H1 (cell line): ENCODE data around the gene RBM24. TPM values are rescaled to one million over a fixed set of nuclear protein-coding genes. Genes with fewer than 3 reads are reported as not detected.

Experiments
- RFX5 ChIP-seq: IDR thresholded peaks from 2 replicates; pipeline ENCODE4 v1.6.1; 2011; ENCODE audit warnings: low read depth, low read length, improper control_type of control experiment, borderline replicate concordance
- polyA plus RNA-seq, 7 experiments: library from polyadenylated mRNA; depleted of rRNA in 3 of 7; stranded (reverse) in 5 of 7; unstranded in 2 of 7; fragments of >200 nt in 5 of 7; fragments of 200-250 nt in 2 of 7; gene quantifications; 1 replicate in 5 of 7; 2 replicates in 1 of 7; 4 replicates in 1 of 7; pipeline versions ENCODE4 v1.2.1 to v1.2.3, GENCODE V29; 2011 to 2013; ENCODE audit warnings: missing spikeins in 2 of 7, mixed read lengths in 2 of 7
- total RNA-seq: library from RNA; stranded (reverse); fragmentation: NEBNext Ultra II Directional; extraction: Animal tissue kit (Norgen Biotek cat#: 25700); gene quantifications from 2 replicates; pipeline ENCODE4 v1.2.1, GENCODE V29; 2021
- TF ChIP-seq, protein P1 (sequence below): fragments of 300-600 bp; sonication (generic); IDR thresholded peaks from 2 replicates; pipeline ENCODE4 v1.7.1; 2012; ENCODE audit warnings: low read length, moderate library complexity, mild to moderate bottlenecking, inconsistent platforms; ENCODE audit not compliant: insufficient replicate concordance

The RBM24 gene
- total and polyA plus RNA-seq, 2 of the 8 experiments (the other 6 are each of a cell fraction or from before 2014, with no cell fraction given), result 0.52 to 2.6 TPM

DNA sequence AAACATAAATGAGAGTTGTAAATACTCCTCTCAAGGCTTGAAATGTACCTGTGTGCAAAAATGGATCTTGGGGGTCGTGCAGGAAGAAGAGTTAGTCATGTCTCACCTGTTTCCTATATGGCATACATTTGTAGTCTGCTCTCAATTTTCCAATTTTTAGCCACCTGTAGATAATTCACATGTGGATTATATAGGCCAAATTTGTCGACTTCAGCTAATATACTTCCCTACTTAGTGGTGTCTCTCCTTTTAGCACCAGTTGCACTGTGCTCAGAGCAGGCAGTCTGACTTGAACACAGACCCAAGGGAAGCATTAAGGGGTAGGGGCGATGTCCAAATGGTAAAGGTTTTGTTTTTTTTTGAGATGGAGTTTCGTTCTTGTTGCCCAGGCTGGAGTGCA, 1.9 kb downstream of the RBM24 start (continued):
- TF ChIP-seq, protein P1, sequence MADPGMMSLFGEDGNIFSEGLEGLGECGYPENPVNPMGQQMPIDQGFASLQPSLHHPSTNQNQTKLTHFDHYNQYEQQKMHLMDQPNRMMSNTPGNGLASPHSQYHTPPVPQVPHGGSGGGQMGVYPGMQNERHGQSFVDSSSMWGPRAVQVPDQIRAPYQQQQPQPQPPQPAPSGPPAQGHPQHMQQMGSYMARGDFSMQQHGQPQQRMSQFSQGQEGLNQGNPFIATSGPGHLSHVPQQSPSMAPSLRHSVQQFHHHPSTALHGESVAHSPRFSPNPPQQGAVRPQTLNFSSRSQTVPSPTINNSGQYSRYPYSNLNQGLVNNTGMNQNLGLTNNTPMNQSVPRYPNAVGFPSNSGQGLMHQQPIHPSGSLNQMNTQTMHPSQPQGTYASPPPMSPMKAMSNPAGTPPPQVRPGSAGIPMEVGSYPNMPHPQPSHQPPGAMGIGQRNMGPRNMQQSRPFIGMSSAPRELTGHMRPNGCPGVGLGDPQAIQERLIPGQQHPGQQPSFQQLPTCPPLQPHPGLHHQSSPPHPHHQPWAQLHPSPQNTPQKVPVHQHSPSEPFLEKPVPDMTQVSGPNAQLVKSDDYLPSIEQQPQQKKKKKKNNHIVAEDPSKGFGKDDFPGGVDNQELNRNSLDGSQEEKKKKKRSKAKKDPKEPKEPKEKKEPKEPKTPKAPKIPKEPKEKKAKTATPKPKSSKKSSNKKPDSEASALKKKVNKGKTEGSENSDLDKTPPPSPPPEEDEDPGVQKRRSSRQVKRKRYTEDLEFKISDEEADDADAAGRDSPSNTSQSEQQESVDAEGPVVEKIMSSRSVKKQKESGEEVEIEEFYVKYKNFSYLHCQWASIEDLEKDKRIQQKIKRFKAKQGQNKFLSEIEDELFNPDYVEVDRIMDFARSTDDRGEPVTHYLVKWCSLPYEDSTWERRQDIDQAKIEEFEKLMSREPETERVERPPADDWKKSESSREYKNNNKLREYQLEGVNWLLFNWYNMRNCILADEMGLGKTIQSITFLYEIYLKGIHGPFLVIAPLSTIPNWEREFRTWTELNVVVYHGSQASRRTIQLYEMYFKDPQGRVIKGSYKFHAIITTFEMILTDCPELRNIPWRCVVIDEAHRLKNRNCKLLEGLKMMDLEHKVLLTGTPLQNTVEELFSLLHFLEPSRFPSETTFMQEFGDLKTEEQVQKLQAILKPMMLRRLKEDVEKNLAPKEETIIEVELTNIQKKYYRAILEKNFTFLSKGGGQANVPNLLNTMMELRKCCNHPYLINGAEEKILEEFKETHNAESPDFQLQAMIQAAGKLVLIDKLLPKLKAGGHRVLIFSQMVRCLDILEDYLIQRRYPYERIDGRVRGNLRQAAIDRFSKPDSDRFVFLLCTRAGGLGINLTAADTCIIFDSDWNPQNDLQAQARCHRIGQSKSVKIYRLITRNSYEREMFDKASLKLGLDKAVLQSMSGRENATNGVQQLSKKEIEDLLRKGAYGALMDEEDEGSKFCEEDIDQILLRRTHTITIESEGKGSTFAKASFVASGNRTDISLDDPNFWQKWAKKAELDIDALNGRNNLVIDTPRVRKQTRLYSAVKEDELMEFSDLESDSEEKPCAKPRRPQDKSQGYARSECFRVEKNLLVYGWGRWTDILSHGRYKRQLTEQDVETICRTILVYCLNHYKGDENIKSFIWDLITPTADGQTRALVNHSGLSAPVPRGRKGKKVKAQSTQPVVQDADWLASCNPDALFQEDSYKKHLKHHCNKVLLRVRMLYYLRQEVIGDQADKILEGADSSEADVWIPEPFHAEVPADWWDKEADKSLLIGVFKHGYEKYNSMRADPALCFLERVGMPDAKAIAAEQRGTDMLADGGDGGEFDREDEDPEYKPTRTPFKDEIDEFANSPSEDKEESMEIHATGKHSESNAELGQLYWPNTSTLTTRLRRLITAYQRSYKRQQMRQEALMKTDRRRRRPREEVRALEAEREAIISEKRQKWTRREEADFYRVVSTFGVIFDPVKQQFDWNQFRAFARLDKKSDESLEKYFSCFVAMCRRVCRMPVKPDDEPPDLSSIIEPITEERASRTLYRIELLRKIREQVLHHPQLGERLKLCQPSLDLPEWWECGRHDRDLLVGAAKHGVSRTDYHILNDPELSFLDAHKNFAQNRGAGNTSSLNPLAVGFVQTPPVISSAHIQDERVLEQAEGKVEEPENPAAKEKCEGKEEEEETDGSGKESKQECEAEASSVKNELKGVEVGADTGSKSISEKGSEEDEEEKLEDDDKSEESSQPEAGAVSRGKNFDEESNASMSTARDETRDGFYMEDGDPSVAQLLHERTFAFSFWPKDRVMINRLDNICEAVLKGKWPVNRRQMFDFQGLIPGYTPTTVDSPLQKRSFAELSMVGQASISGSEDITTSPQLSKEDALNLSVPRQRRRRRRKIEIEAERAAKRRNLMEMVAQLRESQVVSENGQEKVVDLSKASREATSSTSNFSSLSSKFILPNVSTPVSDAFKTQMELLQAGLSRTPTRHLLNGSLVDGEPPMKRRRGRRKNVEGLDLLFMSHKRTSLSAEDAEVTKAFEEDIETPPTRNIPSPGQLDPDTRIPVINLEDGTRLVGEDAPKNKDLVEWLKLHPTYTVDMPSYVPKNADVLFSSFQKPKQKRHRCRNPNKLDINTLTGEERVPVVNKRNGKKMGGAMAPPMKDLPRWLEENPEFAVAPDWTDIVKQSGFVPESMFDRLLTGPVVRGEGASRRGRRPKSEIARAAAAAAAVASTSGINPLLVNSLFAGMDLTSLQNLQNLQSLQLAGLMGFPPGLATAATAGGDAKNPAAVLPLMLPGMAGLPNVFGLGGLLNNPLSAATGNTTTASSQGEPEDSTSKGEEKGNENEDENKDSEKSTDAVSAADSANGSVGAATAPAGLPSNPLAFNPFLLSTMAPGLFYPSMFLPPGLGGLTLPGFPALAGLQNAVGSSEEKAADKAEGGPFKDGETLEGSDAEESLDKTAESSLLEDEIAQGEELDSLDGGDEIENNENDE, result no peak
- TF ChIP-seq RFX5, result no peak
